ENCODE results near the gene NEUROD4.

Gene NEUROD4

DNA sequence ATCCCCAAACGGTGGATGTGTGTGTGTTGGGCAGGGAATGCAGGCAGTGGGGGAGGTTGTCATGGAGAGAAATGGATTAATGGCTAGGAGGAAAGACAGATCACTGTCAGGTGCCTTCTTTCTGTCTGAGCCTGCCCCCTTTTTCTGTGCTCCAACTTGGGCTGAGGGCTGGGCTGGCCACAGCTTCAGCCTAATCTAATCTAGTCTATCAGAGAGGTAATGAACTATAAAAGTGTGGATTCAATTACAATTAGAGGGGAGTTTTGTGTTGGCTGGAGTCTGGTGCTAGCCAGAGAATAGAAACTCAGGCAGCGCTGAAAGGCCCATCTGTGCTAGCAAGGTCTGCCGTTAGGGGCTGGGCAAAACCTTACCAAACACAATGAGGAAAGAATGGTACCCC lies 41.2 kb downstream of the NEUROD4 start:
- no peak for DNase-seq

DNA sequence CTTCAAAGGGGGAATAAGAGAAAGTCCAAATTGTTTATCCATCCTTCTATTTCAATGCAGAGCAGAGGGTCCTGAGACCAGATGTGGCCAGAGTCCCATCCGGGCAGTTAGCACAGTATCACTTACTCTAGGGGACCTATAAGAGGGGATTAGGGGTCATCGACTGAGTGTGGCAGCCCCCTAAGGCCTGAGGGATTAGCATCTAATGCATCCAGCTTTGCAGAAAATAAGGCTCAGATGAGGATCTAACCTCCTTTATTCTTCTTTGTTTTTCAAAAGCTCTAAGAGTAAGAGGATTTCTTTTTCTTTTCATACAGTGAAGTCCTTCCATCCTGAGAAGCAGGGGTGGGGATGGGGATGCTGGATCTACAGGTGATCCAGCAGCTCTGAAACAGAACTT lies 43.5 kb downstream of the NEUROD4 start:
- DNase-seq, result no peak

DNA sequence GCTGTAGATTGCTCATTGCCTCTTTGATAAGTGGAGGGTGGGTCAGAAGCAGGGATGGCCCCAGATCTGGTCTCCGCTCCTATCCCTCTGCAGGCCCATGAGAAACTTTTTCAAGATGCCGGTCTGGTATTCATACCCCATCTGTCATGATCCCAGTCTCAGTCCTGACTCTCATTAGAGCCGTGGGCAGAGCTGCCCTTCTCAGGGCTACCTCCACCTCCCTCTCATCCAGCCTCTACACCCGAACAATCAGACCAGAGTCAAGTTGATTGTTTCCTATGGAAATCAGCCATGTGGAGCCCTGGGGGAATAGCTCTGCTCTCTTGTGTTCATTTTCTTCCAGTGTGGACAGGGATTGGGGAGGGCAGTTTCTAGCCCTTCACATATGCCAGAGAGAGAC lies 45.8 kb downstream of the NEUROD4 start:
- DNase-seq, result no peak

DNA sequence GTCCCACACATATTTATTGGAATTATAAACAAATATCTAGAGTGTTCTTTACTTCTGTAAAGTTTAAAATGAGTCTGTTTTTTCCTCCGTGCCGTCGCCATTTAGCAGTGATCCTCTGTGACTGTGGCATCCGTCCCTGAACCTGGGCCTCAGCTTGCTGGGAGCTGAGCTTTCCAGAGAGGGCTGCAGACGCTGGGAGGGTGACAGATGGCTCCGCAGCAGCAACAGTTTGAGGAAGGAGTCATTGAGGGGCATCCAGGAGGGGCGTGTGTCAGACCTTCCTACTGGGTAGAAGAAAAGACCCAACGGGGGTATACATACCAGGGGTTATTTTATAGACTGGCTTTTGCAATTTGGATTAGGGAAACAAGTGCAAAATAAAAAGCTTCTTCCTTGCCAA lies 47.9 kb downstream of the NEUROD4 start:
- no peak for DNase-seq

DNA sequence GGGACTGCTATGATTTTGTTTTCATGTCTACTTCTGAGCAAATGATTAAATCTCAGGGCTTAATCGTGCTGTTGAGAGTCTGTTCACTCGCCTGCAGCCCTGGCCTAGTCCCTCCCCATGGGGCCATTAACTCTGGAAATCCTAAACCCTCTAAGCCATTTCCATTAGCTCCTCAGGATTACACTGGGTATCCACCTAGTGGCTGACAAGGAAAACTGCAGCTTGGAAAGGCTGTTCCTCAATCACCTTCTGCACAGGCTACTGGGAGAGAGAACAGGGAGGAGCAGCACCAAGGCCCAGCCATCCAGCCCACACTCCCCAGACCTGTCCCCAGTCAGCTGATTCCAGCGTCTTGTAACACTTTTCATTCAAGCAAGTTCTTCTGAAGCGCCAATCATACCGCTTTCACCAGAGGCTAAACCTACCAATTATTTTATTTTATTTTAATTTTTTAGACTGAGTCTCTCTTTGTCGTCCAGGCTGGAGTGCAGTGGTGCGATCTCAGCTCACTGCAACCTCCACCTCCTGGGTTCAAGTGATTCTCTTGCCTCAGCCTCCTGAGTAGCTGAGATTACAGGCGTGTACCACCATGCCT lies 48.7 kb downstream of the NEUROD4 start:
- DNase-seq, result peak; percentile 15 to 69

DNA sequence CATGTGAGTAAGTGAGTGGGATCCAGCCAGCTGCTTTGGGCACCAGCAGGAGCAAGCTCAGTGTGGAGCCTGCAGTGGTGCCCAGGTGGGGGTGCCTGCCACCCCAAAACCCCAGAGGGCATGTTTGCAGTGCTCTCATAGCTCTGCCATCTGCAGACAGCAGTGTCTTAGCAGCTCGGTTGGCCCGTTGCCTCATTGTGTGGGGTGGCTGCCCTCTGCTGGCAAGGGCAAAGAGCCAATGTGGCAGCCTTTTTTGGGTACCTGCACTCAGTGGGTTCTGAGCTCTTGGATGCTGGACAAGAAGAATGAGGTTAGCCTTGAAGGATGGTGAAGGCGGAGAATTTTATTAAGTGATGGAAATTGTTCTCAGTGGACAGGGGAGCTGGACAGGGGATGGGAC lies 52.3 kb downstream of the NEUROD4 start:
- peak in 1 of 2 experiments; percentile 10 for DNase-seq

DNA sequence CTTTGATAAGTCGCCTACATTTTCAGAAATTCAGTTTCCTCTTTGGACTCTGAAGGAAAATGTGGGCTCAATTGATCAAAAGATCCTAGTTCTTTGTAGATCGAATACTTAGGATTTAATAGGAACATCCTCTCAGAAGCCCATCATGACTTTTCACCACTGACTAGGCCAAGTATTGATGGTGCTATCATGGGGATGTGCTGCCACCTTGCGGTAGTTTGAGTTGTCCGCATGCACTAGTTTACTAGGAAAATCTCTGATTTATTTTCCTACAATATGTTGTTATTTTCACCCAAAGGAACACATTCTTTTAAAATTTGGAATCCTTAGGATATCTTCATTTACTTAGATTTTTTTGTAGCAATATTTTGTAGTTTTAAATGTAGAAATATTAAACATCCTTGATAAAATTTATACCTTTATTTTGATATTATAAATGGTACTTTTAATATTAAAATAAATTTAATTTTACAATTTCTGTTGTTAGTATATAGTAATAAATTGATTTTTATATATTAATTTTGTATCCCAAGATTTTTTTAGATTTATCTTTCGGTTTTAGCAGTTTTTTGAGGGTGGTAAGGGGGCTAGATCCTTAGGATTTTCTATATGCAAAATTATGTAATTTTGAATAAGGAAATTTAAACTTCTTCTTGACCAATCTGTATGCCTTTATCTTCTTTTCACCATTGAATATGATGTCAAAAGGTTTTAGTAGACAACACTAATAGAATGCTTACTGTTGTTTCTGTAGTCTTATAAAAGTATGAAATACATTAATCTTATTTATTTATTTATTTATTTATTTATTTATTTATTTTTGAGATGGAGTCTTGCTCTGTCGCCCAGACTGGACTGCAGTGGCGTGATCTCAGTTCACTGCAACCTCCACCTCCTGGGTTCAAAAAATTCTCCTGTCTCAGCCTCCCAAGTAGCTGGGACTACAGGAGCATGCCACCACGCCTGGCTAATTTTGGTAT lies 53.6 kb downstream of the NEUROD4 start:
- peak in 1 of 2 experiments; percentile 66 for DNase-seq

DNA sequence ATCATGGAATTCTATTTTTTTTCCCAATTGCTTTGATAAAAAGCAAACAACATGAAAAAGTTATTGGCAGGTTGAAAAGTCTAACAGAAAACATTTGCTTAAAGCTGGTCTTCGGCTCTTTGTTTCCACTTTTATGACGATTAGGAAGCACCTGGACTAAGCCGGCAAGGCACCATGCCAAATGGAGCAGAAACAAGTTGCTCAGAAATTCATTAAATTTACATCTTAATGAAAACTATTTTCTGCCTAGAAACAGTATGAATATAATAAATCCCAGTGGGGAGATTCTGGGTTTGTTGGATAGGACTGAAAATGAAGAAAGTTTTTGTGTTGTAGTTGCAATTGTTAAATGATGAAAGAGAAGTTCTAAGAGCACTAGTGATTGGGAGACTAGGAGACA lies 55.0 kb downstream of the NEUROD4 start:
- no peak for DNase-seq

All from NCI-H526 (cell line).